ENCODE results near the gene KCNE3. TPM values are rescaled to one million over a fixed set of nuclear protein-coding genes. Genes with fewer than 3 reads are reported as not detected.

KCNE3 gene
- total and polyA plus RNA-seq, 2 of the 4 experiments (the other 2 are of a cell fraction): 0.05 to 0.18 TPM

GRCh38 chr11:74460065-74460464 is 7.3 kb downstream of the KCNE3 start:
- Histone ChIP-seq H3K79me1 (ENCODE audit: low read depth in 1 of 2, low read length in 2 of 2) (no peaks in the 10 kb centered on the region), H4K5ac (ENCODE audit: low read depth, low read length) (no peak overlapping the region; the same call in 1 of the 2 replicates), H4K91ac (ENCODE audit: insufficient read depth, low read depth, low read length) (no peak overlapping the region), H4K20me1 (ENCODE audit: insufficient read depth, low read length) (no peaks in the 10 kb centered on the region), H2AK5ac (ENCODE audit: low read depth, low read length) (no peak overlapping the region), H3K23ac (ENCODE audit: low read depth, low read length) (no peak overlapping the region), H2BK20ac (ENCODE audit: low read depth, low read length) (no peak overlapping the region), H3K36me3 (ENCODE audit: control insufficient read depth, insufficient read depth, low read length) (no peaks in the 10 kb centered on the region), H3K14ac (replicated peaks; ENCODE audit: low read depth, low read length) (no peak overlapping the region), H3K9ac (ENCODE audit: low read depth, low read length) (no peak overlapping the region), H3K4me2 (ENCODE audit: low read depth, low read length) (no peak overlapping the region), H3K56ac (ENCODE audit: extremely low read depth, insufficient read depth, low read length) (no peak overlapping the region), H2BK15ac (ENCODE audit: low read depth, low read length) (no peak overlapping the region), H3K18ac (ENCODE audit: low read depth, low read length) (no peak overlapping the region), H3K4me1 (ENCODE audit: control insufficient read depth, insufficient read depth, low read length) (peaks cover 4% of the 10 kb centered on the region; the same call in 1 of the 2 replicates), H2AFZ (replicated peaks; ENCODE audit: low read length, poor library complexity) (no peak overlapping the region), H2BK5ac (ENCODE audit: low read depth, low read length, poor library complexity, severe bottlenecking) (no peak overlapping the region), H3K4me3 (ENCODE audit: insufficient read depth, low read depth, low read length) (no peak overlapping the region), H3K9me1 (ENCODE audit: insufficient read depth, low read length) (no peaks in the 10 kb centered on the region), H2AK9ac (replicated peaks; ENCODE audit: low read depth, low read length, poor library complexity) (peak overlapping the region; percentile 33), H3K4ac (ENCODE audit: low read depth, low read length) (no peak overlapping the region), H2BK120ac (ENCODE audit: low read depth, low read length) (no peak overlapping the region), H3K27me3 (ENCODE audit: control insufficient read depth, insufficient read depth, low read length) (peaks cover 17% of the 10 kb centered on the region), H3K27ac (ENCODE audit: insufficient read depth, low read length) (no peak overlapping the region), H3K9me3 (ENCODE audit: control insufficient read depth, insufficient read depth, low read length) (no peaks in the 10 kb centered on the region), H4K8ac (ENCODE audit: low read depth in 2 of 2, low read length in 2 of 2) (peak overlapping the region in 1 of 2 experiments; percentile 7; a peak in 1 of 4 replicates)
- intact Hi-C loops (cut with micrococcal nuclease): no loop called here
- no TSS peak for BruUV-seq (replicated peaks)
- CTCF ChIA-PET: no interaction called here
- DNase-seq (no peak), ATAC-seq (ENCODE audit: low read depth) (no peak)
- in situ Hi-C loops (cut with MboI; ENCODE audit: low sequenced_read_pairs): no loop called here
- dilution Hi-C loops (cut with HindIII; ENCODE audit: low sequenced_read_pairs, unreplicated experiment): no loop called here
- POLR2A ChIA-PET (ENCODE audit: unreplicated experiment): no interaction called here
- no CpG with 5 or more reads among the region's 4 CpGs for WGBS, 2 experiments (ENCODE audit: extremely low coverage in 2 of 2, insufficient read length in 1 of 2)
- TF ChIP-seq FOS (IDR thresholded peaks at IDR 0.05; ENCODE audit: low read depth, low read length) (no peak), BHLHE40 (IDR thresholded peaks at IDR 0.05; ENCODE audit: low read depth, low read length) (no peak), SMC3 (IDR thresholded peaks at IDR 0.05; ENCODE audit: low read depth, low read length) (no peak), RCOR1 (IDR thresholded peaks at IDR 0.05; ENCODE audit: insufficient replicate concordance, low read length) (no peak), RAD21 (IDR thresholded peaks at IDR 0.05; ENCODE audit: low read length) (no peak), ELK1 (IDR thresholded peaks at IDR 0.05; ENCODE audit: borderline replicate concordance, low read depth, low read length) (no peak), NFE2L2 (IDR thresholded peaks at IDR 0.05; ENCODE audit: low read depth, low read length) (no peak), MAFK (IDR thresholded peaks at IDR 0.05; ENCODE audit: low read depth, low read length) (no peak), USF2 (IDR thresholded peaks at IDR 0.05; ENCODE audit: low read depth, low read length) (no peak), CEBPB (IDR thresholded peaks at IDR 0.05; ENCODE audit: low read depth, low read length) (no peak), POLR2A (IDR thresholded peaks at IDR 0.05; ENCODE audit: low read depth, low read length) (no peak), RFX5 (IDR thresholded peaks at IDR 0.05; ENCODE audit: low read depth, low read length) (no peak), MXI1 (IDR thresholded peaks at IDR 0.05; ENCODE audit: borderline replicate concordance, low read depth, low read length) (no peak), MAZ (IDR thresholded peaks at IDR 0.05; ENCODE audit: borderline replicate concordance, low read depth, low read length) (no peak), CTCF (conservative IDR thresholded peaks at IDR 0.05; ENCODE audit: low read depth, low read length) (no peak), CHD1 (IDR thresholded peaks at IDR 0.05; ENCODE audit: low read depth, low read length) (no peak)
